ENCODE results near the gene ZNF385B. TPM values are rescaled to one million over a fixed set of nuclear protein-coding genes. Genes with fewer than 3 reads are reported as not detected.

ZNF385B gene
- total RNA-seq, 1 experiment from 2014 or later, result 0.77 TPM

GRCh38 chr2:179875864-179876263 is 14.5 kb upstream of the ZNF385B start:
- Mint-ChIP-seq H3K27me3 (ENCODE audit: insufficient read depth, unreplicated experiment) (peaks cover 13% of the 10 kb centered on the region), H3K4me1 (ENCODE audit: low read depth, unreplicated experiment) (no peaks in the 10 kb centered on the region), H3K4me3 (ENCODE audit: unreplicated experiment) (no peak overlapping the region), H3K9me3 (ENCODE audit: unreplicated experiment) (no peaks in the 10 kb centered on the region), H3K27ac (ENCODE audit: unreplicated experiment) (no peak overlapping the region), H3K36me3 (ENCODE audit: insufficient read depth, unreplicated experiment) (no peaks in the 10 kb centered on the region)
- no peak overlapping the region for H3K4me3 ChIP-seq (ENCODE audit: low read depth, low read length)
- no peaks in the 10 kb centered on the region for H3K27me3 ChIP-seq (replicated peaks; ENCODE audit: control insufficient read depth, insufficient read depth, low read length)
- no peaks in the 10 kb centered on the region for H3K36me3 ChIP-seq (ENCODE audit: control insufficient read depth, insufficient read depth, low read length)
- H3K9me3 ChIP-seq, result no peaks in the 10 kb centered on the region
- no TSS peak for BruUV-seq (replicated peaks)
- intact Hi-C loops (cut with micrococcal nuclease; ENCODE audit: unreplicated experiment), result no loop called here
- ChIA-PET POLR2A (no interaction called here), CTCF (no interaction called here)
- no peak for TF ChIP-seq CTCF (IDR thresholded peaks at IDR 0.05; ENCODE audit: insufficient read depth in 1 of 2, low read depth in 1 of 2, low read length in 1 of 2, severe bottlenecking in 1 of 2, unreplicated experiment in 1 of 2)
- H3K4me1 ChIP-seq, result no peaks in the 10 kb centered on the region
- DNase-seq, result no peak

- no peaks in the 10 kb centered on the region for H3K36me3 ChIP-seq (ENCODE audit: control insufficient read depth, insufficient read depth, low read length)
- H3K4me3 ChIP-seq (ENCODE audit: low read depth, low read length), result no peak overlapping the region
- no peaks in the 10 kb centered on the region for H3K4me1 ChIP-seq
- peaks cover 42% of the 10 kb centered on the region for H3K27me3 Mint-ChIP-seq (ENCODE audit: insufficient read depth, unreplicated experiment)
- no peaks in the 10 kb centered on the region for H3K9me3 ChIP-seq
- no peak for DNase-seq
- CTCF ChIA-PET, result interaction anchor here (1.0 kb wide), 1 partner anchor 14 kb away, joined by 3 read pairs; no protein-coding TSS in a partner anchor
- H3K4me1 Mint-ChIP-seq (ENCODE audit: low read depth, unreplicated experiment), result peaks cover 5% of the 10 kb centered on the region
- no TSS peak for BruUV-seq (replicated peaks)
- intact Hi-C loops (cut with micrococcal nuclease; ENCODE audit: unreplicated experiment), result loop anchor here (5.0 kb wide), 1 partner anchor 74 kb away; no protein-coding TSS in a partner anchor
- POLR2A ChIA-PET, result no interaction called here
- H3K27me3 ChIP-seq (replicated peaks; ENCODE audit: control insufficient read depth, insufficient read depth, low read length), result peaks cover 5% of the 10 kb centered on the region; the same call in 1 of the 2 replicates
- no peak overlapping the region for H3K4me3 Mint-ChIP-seq (ENCODE audit: unreplicated experiment)
- no peak for TF ChIP-seq CTCF (IDR thresholded peaks at IDR 0.05; ENCODE audit: insufficient read depth in 1 of 2, low read depth in 1 of 2, low read length in 1 of 2, severe bottlenecking in 1 of 2, unreplicated experiment in 1 of 2)
- H3K9me3 Mint-ChIP-seq (ENCODE audit: unreplicated experiment), result no peaks in the 10 kb centered on the region
- H3K36me3 Mint-ChIP-seq (ENCODE audit: insufficient read depth, unreplicated experiment), result peaks cover 4% of the 10 kb centered on the region
- H3K27ac Mint-ChIP-seq (ENCODE audit: unreplicated experiment), result no peak overlapping the region
Observed at GRCh38 chr2:179862898-179863458, 1.6 kb upstream of the ZNF385B start.

GRCh38 chr2:179861027-179861415 is 391 bp downstream of the ZNF385B start:
- no TSS peak for BruUV-seq (replicated peaks)
- intact Hi-C loops (cut with micrococcal nuclease; ENCODE audit: unreplicated experiment), result loop anchor here (5.0 kb wide), 1 partner anchor 76 kb away; no protein-coding TSS in a partner anchor
- ChIA-PET CTCF (no interaction called here), POLR2A (no interaction called here)
- no peaks in the 10 kb centered on the region for H3K4me1 ChIP-seq
- H3K9me3 ChIP-seq, result no peaks in the 10 kb centered on the region
- no peak for TF ChIP-seq CTCF (IDR thresholded peaks at IDR 0.05; ENCODE audit: insufficient read depth in 1 of 2, low read depth in 1 of 2, low read length in 1 of 2, severe bottlenecking in 1 of 2, unreplicated experiment in 1 of 2)
- H3K36me3 ChIP-seq (ENCODE audit: control insufficient read depth, insufficient read depth, low read length), result no peaks in the 10 kb centered on the region
- H3K4me3 ChIP-seq (ENCODE audit: low read depth, low read length), result peak overlapping the region; percentile 38
- Mint-ChIP-seq H3K4me1 (ENCODE audit: low read depth, unreplicated experiment) (peaks cover 5% of the 10 kb centered on the region), H3K27me3 (ENCODE audit: insufficient read depth, unreplicated experiment) (peaks cover 48% of the 10 kb centered on the region), H3K36me3 (ENCODE audit: insufficient read depth, unreplicated experiment) (peaks cover 4% of the 10 kb centered on the region), H3K27ac (ENCODE audit: unreplicated experiment) (no peak overlapping the region), H3K4me3 (ENCODE audit: unreplicated experiment) (peak overlapping the region; percentile 45), H3K9me3 (ENCODE audit: unreplicated experiment) (no peaks in the 10 kb centered on the region)
- peaks cover 5% of the 10 kb centered on the region; the same call in 1 of the 2 replicates for H3K27me3 ChIP-seq (replicated peaks; ENCODE audit: control insufficient read depth, insufficient read depth, low read length)
- peak in 1 of 2 experiments; percentile 34 for DNase-seq

All from Caco-2 (cell line).